Hematopoietic multipotent progenitor cell treated with erythropoietin and hydrocortisone succinate and interleukin-3 and kit ligand, for 8 days (in vitro differentiated cells): ENCODE measurements around the gene ACOT7.
A peak's percentile ranks its signal among the peaks of the same experiment; 100 is the strongest.
"Not testable (repeated sequence)": the region's sequence is repeated elsewhere in the genome, so short reads cannot be mapped to it uniquely, and the experiment has no call there.

Experiments used
- DNase-seq: peaks from one replicate; pipeline ENCODE4 v3.0.0-alpha.2; 2015

Gene ACOT7, protein sequence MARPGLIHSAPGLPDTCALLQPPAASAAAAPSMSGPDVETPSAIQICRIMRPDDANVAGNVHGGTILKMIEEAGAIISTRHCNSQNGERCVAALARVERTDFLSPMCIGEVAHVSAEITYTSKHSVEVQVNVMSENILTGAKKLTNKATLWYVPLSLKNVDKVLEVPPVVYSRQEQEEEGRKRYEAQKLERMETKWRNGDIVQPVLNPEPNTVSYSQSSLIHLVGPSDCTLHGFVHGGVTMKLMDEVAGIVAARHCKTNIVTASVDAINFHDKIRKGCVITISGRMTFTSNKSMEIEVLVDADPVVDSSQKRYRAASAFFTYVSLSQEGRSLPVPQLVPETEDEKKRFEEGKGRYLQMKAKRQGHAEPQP

DNA sequence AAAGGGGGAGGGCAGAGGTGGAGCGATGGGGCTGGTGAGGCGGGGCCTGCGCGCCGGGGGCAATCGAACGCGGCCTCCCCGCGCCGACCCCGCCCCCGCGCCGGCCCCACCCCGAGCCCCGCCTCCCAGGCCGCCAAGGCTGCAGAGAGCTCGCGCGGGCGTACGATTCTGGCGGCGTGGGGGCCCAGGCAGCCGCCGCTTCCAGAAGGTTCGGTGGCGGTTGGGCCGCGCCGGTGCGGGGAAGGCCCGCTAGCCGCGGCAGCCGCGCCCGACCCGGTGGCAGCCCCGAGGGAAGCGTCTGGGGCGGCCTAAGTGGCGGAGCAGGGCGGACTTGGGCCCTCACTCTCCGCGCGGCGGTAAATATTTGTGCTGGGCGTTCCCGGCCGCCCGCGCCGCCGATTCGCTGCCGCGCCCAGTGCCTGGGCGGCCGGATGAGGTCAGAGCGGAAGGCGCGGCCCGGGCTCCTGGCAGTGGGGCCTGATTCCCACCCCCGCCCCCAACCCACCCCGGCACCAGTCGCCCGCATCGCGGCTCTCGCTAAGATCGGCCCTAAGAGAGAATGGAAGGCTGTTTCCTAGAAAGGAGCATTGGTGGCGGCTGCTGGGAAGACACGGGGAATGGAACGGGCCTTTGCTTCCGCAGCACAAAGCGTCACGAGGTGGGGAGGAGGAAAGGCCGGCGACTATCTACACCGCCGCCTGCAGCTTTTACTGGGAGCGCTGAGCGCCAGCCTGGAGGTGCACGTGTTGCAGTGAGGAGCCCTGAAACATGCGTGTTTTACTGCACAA lies at the start of gene ACOT7:
ACOT7 (minus strand) TSS at position 368 of the 788 bp plus-strand sequence. CDS start 368 bp downstream, outside the sequence.
- peak; percentile 91 for DNase-seq

DNA sequence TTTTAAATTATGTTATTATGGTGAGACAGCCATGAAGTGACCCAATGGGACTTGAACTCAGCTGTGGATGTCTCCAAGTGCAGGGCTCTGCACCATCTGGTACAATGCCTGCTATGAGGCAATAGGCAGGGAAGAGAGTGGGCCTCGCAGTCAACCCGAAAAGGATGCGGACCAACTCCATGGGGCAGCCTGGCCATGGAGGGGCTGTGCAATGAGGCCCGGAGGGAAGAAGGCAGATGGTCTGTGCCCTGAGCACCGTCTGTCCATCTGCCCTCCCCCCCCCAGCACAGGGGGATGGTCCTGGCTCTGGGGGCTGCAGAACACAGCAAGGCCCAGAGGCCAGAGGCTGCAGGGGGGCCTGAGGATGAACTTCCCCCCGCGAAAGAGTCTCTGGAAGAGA lies 48.0 kb upstream of the ACOT7 start:
- DNase-seq = no peak

DNA sequence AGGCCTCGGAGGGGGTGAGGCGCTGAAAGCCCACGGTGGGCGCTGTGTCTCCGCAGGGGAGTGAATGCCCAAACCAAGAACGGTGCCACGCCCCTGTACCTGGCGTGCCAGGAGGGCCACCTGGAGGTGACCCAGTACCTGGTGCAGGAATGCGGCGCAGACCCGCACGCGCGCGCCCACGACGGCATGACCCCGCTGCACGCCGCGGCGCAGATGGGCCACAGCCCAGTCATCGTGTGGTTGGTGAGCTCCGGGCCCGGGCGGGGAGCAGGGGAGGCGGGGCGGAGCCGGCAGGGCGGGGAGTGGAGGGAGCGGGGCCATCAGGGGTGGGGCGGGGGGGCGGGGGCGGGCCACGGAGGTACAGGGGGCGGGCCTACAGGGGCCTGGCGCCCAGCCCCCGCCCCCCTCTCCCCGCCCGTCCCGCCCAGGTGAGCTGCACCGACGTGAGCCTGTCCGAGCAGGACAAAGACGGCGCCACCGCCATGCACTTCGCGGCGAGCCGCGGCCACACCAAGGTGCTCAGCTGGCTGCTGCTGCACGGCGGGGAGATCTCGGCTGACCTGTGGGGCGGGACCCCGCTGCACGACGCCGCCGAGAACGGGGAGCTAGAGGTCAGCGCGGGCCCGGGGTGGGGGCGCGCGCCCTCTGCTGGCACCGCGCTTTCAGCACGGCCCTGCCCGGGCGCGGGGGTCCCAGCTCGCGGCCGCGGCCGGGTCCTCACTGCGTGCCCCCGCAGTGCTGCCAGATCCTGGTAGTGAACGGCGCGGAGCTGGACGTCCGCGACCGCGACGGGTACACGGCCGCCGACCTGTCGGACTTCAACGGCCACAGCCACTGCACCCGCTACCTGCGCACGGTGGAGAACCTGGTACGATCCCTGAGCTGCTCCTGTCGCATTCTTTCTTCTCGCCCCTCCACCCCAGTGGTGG lies 46.9 kb upstream of the ACOT7 start:
- peak; percentile 70 for DNase-seq

DNA sequence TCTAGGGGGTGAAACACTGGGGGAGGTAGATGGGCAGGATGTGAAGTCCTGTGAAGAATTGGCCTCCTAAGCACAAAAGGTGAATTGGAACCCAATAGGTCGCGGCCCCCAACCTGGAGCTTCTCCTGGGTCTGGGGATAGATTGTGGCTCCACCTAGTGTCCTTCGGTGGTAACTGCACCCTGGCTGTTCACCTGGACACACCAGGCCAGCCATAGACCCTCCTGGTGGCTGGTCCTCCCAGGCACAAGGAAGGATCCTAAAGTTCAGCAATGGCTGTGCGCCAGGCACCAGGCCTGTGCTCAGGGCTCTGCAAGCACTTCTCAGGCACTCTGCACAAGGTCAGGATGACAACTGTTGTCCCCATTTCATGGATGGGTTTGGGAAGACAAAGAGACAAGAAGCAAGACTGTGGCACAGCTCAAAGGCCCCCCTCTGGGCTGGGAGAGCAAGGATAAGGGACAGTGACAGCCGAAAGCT lies 44.5 kb upstream of the ACOT7 start:
- DNase-seq = peak; percentile 67

DNA sequence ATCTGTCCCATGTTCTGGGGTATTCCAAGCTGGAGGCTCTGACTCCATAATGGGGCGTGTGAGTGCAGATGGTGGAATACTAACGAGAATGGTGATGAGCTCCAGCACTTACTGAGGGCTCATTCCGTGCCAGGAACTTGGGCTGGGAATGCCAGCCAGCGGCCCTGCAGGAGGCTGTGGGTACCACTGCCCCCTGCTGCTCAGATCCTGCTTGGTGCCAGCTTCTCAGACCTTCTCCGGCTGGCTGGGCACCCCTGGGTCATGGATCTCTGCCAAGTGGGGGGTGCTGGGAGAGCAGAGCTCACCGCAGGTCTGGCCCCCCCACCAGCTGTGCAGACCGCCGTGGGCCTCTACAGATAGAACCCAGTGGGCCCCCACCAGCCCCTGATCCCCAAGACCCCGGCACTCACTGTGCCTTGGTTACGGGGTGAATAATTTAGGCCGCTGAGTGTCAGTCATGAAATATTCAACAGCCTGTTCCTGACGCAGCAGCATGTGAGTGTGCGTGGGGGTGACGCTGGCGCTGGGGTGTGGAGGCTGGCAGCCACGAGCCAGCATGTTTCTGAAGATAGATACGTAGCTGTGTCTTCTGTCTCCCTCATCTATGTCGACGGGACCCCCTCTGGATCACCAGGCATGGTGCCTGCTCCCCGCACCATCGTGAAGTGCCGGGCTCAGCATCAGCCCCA lies 43.6 kb upstream of the ACOT7 start:
- not testable (repeated sequence) for DNase-seq

DNA sequence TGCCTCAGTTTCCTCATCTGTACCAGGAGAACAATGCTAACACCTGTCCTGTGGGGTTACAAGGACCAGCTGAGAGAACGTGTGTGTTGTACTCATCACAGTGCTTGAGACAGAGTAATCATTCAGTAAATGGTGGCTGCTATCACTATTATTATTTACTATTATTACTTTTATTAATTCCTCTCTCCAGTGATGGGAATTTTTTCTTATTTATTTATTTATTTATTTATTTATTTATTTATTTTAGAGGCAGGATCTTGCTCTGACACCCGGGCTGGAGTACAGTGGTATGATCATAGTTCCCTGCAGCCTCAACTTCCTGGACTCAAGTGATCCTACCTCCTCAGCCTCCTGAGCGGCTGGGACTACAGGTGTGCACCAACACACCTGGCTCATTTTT lies 42.7 kb upstream of the ACOT7 start:
- DNase-seq = not testable (repeated sequence)

DNA sequence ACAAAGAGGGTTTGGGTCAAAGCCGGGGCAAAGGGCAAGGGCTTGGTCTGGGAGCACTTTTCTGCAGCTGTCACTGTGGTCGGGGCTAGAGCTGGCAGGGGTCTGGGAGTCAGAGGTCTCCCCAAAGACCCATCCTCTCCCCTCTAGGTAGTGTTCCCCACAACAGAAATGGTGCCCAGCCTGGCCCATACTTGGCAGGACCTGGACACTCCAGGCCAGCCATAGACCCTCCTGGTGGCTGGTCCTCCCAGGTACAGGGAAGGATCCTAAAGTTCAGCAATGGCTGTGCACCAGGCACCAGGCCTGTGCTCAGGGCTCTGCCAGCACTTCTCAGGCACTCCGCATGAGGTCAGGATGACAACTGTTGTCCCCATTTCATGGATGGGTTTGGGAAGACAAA lies 42.0 kb upstream of the ACOT7 start:
- no peak for DNase-seq

DNA sequence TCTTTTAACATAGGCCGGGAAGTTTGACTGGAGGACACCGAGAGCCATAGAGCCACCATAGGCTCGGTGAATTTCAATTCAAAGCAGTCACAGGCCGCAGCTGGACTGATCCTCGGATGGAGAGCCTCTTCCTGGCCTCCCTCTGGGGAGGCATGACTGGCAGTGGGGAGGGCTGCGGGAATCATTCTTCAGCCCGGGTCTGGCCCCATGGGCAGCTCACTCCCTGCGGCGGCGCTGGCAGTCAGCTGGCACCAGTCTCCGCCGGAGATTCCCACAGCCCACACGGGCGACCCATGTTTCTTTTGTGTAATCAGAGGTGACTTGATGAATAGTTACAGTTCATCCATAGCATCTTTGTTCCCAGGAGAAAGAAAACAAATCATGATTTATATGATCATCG lies 41.6 kb upstream of the ACOT7 start:
- no peak for DNase-seq

DNA sequence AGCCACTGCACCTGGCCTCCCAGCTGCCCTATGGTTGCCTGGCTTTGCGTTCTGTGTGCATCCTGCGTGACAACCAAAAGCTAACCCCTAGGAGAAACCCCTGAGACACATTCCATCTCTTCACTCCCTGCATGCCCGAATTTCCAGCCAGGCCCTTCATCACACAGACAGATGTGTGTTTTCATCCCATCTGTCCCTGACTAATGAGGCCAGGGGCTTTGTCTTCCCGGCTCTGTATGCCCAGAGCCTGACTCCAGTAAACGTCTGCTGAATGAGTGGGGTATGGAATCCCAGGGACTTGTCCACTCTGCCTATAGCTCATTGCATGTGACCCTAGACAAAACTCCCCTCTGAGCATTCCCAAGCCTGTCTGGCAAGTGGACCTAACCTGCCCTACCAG lies 40.6 kb upstream of the ACOT7 start:
- no peak for DNase-seq

DNA sequence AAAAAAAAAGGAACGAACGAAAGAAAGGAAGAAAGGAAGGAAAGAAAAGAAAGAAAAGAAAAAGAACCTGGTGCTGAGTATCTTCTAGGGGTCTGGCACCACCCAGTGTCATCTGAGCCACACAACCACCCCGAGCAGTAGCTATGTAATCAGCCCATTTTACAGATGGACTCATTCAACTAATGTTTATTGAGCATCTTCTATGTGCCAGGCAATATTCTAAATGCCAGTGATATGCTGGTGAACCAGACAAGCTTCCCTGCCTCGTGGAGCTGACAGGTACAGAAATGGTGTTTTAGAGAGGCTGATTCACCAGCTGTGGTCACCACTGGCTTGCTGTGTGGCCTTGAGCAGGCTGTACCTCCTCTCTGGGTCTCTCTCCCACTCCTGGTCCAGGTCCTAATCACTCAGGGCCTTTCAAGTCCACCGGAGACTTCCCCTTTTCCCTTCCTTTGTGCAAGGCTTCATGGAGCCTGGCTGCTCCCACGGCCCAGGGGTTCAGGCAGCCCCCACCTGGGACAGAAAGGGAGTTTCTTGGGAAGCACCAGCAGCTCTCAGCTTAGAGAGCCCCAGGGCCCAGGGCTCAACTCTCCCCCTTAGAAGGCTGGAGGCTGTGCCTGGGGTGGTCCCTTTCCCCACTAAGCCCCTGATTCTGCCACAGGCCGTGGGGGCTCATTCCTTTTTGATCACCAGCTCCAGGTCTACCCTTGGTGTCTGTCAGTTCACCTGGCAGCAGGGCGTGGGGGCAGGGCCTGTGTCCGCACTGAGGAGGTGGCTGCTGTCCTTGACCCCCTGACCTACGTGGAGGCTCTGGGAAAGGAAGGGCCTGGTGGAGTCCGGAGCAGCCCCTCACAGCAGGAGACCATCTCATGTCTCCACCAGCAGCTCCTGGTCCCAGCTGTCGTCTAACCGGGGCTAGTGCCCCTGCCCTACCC lies 38.3 kb upstream of the ACOT7 start:
- not testable (repeated sequence) for DNase-seq

DNA sequence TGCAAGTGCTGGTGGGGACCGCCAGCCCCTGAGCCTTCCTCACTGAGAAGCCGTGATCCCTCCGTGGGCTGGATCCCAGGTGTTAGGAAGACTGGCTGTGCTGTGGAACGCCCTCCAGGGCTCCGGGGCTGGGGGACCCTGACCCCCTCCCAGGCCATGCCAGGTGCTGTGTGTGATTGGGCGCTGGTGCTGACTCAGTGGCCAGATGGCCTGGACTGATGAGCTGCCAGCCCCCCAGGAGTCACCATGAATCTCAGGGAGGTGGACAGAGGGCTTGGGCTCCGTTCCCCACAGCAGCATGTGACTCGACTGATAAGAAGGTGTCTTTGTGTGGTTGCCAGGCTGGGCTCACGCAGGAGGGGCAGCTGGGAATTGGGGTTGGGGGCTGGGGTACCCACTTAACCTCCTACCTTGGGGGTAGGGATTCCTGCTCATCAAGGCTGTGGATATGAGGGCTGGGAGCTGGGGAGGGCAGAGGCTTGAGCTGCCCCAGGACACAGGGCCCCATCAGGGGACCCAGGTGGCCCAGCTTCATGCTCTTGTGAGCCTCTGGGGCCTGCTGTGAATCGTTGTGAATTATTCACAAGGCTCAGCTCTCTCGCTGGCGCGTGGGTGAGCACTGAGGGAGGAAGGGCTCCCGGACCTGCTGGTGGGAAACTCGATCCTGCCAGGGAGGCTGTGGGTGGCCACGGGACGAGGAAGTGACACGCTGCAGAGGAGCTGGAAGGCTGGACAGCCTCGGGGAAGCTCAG lies 36.3 kb upstream of the ACOT7 start:
- DNase-seq = peak; percentile 68

DNA sequence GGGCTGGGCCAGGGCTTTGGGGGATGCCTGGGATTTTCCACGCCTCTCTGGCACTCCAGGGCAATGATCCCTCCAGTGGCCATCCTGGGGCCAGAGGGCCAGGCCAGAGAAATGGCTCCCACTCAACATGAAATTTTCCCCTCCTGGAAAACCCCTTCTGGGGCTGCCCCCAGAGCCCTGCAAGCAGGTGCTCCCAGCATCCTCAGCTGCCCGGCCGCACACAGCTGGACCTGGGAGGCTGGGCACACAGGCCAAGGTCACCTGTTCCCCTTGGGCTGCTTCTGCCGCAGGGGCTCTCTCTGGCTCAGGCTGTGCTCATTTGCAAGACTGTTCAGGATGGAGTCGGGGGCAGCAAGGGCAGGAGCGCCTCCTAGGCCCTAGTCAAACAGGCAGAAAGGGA lies 34.9 kb upstream of the ACOT7 start:
- not testable (repeated sequence) for DNase-seq

DNA sequence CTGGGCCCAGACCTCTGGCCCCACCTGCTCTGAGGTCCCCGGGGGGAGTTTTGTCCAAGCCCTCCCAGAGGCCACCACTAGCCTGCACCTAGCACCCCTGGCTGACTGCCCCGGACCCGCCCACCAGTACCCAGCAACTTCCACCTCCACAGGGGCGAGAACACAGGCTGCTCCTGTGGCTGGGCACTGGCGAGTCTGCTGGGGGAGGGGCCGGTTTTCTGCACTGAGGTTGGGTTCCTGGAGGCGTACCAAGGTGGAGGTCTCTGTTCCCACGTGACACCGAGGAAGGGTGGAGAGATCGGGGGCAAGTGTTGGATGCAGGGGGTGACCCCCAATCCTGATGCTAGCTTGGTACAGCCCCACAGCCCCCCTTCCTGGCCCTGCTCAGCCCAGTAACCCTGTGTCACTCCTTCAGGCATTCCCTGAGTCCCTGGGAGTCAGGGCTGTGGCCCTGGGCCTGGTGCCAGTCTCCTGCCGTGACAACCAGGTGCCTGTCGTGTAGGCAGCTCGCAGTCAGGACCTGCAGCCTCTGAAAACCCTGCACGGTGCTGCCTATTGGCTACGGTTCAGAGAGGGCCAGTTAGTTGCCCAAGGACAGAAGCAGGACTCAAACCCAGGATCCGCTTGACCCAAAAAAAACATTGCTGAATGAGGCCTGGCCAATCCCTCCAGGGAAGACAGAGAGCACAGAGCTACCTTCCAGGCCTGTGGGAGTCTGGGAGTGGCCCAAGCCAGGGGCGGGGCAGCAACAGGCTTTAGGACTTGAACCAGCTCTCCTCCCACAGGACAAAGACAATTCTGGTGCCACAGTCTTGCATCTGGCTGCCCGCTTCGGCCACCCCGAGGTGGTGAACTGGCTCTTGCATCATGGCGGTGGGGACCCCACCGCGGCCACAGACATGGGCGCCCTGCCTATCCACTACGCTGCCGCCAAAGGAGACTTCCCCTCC lies 34.1 kb upstream of the ACOT7 start:
- no peak for DNase-seq

DNA sequence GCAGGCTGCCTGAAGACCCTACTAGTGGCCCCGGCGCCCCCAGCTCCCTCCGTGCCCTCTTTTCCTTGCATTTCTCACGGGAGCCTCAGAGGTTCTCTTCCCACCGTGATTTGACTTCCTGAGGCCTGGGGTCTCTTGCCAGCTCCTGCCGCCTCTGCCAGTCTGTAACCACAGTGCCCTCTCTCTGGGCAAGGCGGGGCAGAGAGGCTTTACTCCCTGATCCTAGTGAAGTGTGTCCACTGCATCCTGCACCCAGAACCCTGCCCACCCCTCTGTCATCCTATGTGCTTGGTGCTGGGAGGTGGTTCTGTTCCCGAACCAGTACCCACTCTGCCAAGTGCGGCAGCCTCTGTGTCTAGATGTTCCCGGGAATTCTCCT lies 33.4 kb upstream of the ACOT7 start:
- no peak for DNase-seq

DNA sequence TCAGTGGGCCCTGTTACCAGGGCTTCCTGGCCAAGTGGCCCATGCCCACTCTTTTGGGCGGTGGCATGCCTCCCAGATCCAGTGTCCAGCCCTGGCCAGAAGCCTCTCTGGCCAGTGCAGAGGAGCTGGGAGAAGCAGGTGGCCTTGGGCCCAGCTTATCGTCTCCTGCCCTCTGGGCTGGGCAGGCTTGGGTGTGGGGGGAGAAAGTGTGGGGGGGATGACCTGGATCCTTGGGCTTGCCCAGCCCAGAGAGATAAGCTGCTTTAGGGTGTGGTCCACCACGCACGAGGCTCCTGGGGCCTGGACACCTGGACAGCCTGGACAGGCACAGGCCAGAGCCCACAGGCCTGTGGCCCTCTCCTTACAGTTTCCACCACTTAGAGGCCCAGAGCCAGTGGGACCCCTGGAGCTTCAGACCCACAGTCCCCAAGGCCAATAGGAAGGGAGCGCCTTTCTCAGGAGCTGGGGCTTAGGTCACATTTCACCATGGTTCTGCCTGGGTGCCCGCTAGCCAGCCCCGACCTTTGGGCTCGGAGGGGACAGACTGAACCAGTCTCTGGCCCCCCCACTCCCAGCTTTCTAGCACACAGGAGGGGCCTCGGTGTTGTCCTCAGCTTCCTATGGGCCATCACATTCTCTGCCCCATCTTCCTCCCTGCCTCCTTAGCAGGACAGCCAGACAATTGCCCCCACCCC lies 32.9 kb upstream of the ACOT7 start:
- no peak for DNase-seq

DNA sequence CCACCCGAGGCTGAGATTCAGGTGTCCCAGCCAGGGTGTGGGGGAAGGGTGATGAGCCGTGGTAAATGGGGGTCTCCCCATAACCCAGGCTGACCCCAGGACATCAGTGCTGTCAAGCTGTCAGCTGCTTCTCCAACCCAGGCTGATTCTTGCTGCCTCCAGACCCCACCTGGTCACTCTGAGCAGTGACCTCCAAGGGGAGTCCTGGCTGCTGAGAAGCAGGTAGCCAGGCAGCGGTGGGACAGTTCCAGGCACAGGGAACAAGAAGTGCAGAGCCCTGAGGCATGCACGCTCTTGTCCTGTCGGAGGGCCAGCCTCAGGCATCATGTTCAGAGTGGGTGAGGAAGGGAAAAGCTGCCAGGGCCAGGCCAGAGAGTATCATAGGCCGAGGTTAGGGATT lies 32.1 kb upstream of the ACOT7 start:
- no peak for DNase-seq

DNA sequence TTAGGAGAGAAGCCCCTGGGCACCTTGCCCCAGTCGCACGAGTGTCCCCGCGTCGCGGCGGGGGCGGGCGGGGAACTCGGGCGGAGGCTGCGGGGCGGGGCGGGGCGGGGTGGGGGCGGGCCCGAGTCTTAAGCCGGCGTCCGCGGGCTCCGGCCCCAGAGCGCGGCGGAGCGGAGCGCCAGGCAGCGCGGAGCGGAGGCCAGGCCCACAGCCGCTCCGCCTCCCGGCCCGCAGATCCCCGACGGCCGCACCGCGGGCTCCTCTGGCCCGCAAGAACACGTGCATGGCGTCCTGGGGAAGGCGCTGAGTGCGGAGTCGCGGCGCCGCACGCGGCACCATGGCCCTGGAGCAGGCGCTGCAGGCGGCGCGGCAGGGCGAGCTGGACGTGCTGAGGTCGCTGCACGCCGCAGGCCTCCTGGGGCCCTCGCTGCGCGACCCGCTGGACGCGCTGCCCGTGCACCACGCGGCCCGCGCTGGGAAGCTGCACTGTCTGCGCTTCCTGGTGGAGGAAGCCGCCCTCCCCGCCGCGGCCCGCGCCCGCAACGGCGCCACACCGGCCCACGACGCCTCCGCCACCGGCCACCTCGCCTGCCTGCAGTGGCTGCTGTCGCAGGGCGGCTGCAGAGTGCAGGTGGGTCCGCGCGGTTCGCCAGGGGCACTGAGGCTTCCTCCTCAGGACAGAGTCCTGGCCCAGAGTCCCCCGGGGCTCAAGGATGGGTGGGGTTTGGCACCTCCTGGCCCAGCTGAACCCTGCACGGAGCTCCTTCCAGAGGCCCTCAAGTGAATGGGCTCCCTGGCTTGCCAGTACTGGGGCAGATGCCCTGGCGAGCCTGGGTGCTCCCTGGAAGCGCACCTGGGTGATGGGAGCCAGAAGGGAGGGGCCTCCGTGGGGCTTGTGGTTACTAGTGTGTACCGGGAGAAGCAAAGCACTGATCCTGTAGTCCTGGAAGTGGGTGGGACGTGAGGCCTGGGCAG lies 31.3 kb upstream of the ACOT7 start, which contains the start of gene ESPN:
ESPN (plus strand) TSS at position 158 of the 975 bp plus-strand sequence; CDS start at position 338, 180 bp downstream.
- DNase-seq = no peak
